Measurements from ENCODE around the gene ARL8B.

GRCh38 chr3:5136211-5136918 lies 14.3 kb downstream of the ARL8B start:
- TF ChIP-seq SPI1 (IDR thresholded peaks at IDR 0.05; ENCODE audit: borderline replicate concordance, low read depth) (peak; percentile 46; the same call in 1 of the 2 replicates), CTCF (IDR thresholded peaks at IDR 0.05; ENCODE audit: insufficient read depth, low read length) (peak; percentile 51)

All from HL-60 (cell line).